Caco-2 (cell line): Measurements from ENCODE around the gene ETNPPL. TPM values are rescaled to one million over a fixed set of nuclear protein-coding genes. Genes with fewer than 3 reads are reported as not detected.

ENCODE experiments used
- BruUV-seq: library from RNA; stranded (reverse); fragments of 400-500 nt; replicated peaks from 2 replicates; lab custom pipeline; 2021; lab: Mats Ljungman, UMichigan
- CTCF ChIA-PET: fragments of 300-600 bp; sonication (Branson Sonifier 250); formaldehyde crosslinking; loops from one replicate; lab custom pipeline; 2022; ENCODE audit warnings: antibody characterized with exemption; lab: Charles Lee
- POLR2A ChIA-PET: fragments of 300-600 bp; sonication (Branson Sonifier 250); formaldehyde crosslinking; loops from one replicate; lab custom pipeline; 2022; ENCODE audit warnings: antibody characterized with exemption; lab: Charles Lee
- DNase-seq, 2 experiments: peaks; one replicate each; pipeline versions ENCODE4 v3.0.0 to v3.0.0-alpha.2; 2020 to 2022
- H3K27me3 ChIP-seq: replicated peaks from 2 replicates; pipeline ENCODE4 v1.6.0; 2011; ENCODE audit warnings: low read length; ENCODE audit not compliant: control insufficient read depth, insufficient read depth
- H3K36me3 ChIP-seq: 2 replicates; pipeline ENCODE4 v1.5.1; 2011; ENCODE audit warnings: low read length; ENCODE audit not compliant: control insufficient read depth, insufficient read depth
- H3K4me1 ChIP-seq: fragments of 250-450 bp; sonication (Bioruptor Pico); 2 replicates; pipeline ENCODE4 v1.5.1; 2020; ENCODE audit warnings: mild to moderate bottlenecking
- H3K4me3 ChIP-seq: 2 replicates; pipeline ENCODE4 v1.5.1; 2011; ENCODE audit warnings: low read depth, mild to moderate bottlenecking, control low read depth, low read length
- H3K9me3 ChIP-seq: fragments of 250-450 bp; sonication (Bioruptor Pico); 2 replicates; pipeline ENCODE4 v1.5.1; 2020; ENCODE audit warnings: mild to moderate bottlenecking, moderate library complexity
- H3K27ac Mint-ChIP-seq: one replicate; pipeline ENCODE4 v1.8.0; 2022; ENCODE audit warnings: mixed read lengths; ENCODE audit not compliant: unreplicated experiment
- H3K27me3 Mint-ChIP-seq: one replicate; pipeline ENCODE4 v1.8.0; 2022; ENCODE audit warnings: mixed read lengths; ENCODE audit not compliant: insufficient read depth, unreplicated experiment
- H3K36me3 Mint-ChIP-seq: one replicate; pipeline ENCODE4 v1.8.0; 2022; ENCODE audit warnings: mild to moderate bottlenecking, mixed read lengths; ENCODE audit not compliant: insufficient read depth, unreplicated experiment
- H3K4me1 Mint-ChIP-seq: one replicate; pipeline ENCODE4 v1.8.0; 2022; ENCODE audit warnings: low read depth, mixed read lengths; ENCODE audit not compliant: unreplicated experiment
- H3K4me3 Mint-ChIP-seq: one replicate; pipeline ENCODE4 v1.8.0; 2022; ENCODE audit warnings: mild to moderate bottlenecking, moderate library complexity, mixed read lengths; ENCODE audit not compliant: unreplicated experiment
- H3K9me3 Mint-ChIP-seq: one replicate; pipeline ENCODE4 v1.8.0; 2022; ENCODE audit warnings: mixed read lengths; ENCODE audit not compliant: unreplicated experiment
- CTCF ChIP-seq, 2 experiments: fragments of 200-600 bp in 1 of 2; IDR thresholded peaks; 1 replicate in 1 of 2; 2 replicates in 1 of 2; pipeline versions ENCODE4 v1.5.1 to v1.8.0; 2011 to 2022; ENCODE audit warnings: antibody characterized with exemption in 1 of 2, control low read depth in 1 of 2, inconsistent platforms in 1 of 2, low read depth in 1 of 2, low read length in 1 of 2, mild to moderate bottlenecking in 1 of 2, moderate library complexity in 1 of 2; ENCODE audit not compliant: insufficient read depth in 1 of 2, severe bottlenecking in 1 of 2, unreplicated experiment in 1 of 2
- intact Hi-C: fragments of 100-400 bp; cut with micrococcal nuclease; formaldehyde crosslinking; loops from one replicate; pipeline ENCODE4 v1.10.0; 2022; ENCODE audit not compliant: unreplicated experiment
- total RNA-seq: library from RNA; stranded (reverse); gene quantifications from 2 replicates; pipeline ENCODE4 v1.2.3, GENCODE V29; 2022

ETNPPL gene
- total RNA-seq, 1 experiment from 2014 or later = not detected

- ChIA-PET CTCF (no interaction called here), POLR2A (no interaction called here)
- H3K36me3 ChIP-seq = no peaks in the 10 kb centered on the region
- TF ChIP-seq CTCF (IDR thresholded peaks at IDR 0.05; ENCODE audit: insufficient read depth in 1 of 2, low read depth in 1 of 2, low read length in 1 of 2, severe bottlenecking in 1 of 2, unreplicated experiment in 1 of 2) = no peak
- H3K9me3 ChIP-seq = no peaks in the 10 kb centered on the region
- DNase-seq = no peak
- Mint-ChIP-seq H3K36me3 (no peaks in the 10 kb centered on the region), H3K4me3 (no peak overlapping the region), H3K9me3 (no peaks in the 10 kb centered on the region), H3K27ac (no peak overlapping the region), H3K4me1 (no peaks in the 10 kb centered on the region), H3K27me3 (peaks cover 2% of the 10 kb centered on the region)
- H3K27me3 ChIP-seq = no peaks in the 10 kb centered on the region
- intact Hi-C loops = no loop called here
- no peaks in the 10 kb centered on the region for H3K4me1 ChIP-seq
- no TSS peak for BruUV-seq
- no peak overlapping the region for H3K4me3 ChIP-seq
Measured at GRCh38 chr4:108693211-108693610, 69.6 kb downstream of the ETNPPL start.

Other genes starting within 250 kb of the ETNPPL start
- 1,075 and 1,106 TPM in 2 replicates for gene RPL34, start 142.5 kb downstream of the ETNPPL start, total RNA-seq
- gene OSTC, start 112.5 kb downstream of the ETNPPL start, total RNA-seq = 121 and 126 TPM in 2 replicates